HepG2 (cell line): ENCODE data around the gene NR1H2. TPM values are rescaled to one million over a fixed set of nuclear protein-coding genes. Genes with fewer than 3 reads are reported as not detected.

ENCODE experiments used
- ATAC-seq: fragments of 200-7000 bp; cut with Tn5 transposase; 3 replicates; pipeline ENCODE4 v1.9.1; 2020; ENCODE audit warnings: mild to moderate bottlenecking, moderate library complexity
- BruUV-seq: library from RNA; stranded (reverse); fragments of 400-500 nt; replicated peaks from 2 replicates; lab custom pipeline; 2021; lab: Mats Ljungman, UMichigan
- CTCF ChIA-PET: fragments of 300-600 bp; formaldehyde crosslinking; extraction: SDS; loops from one replicate; lab custom pipeline; 2021; ENCODE audit warnings: low total read pairs, inconsistent platforms, low intra/inter-chr PET ratio; lab: Yijun Ruan, JAX
- POLR2A ChIA-PET: fragments of 350-600 bp; sonication (Branson Sonifier 250); formaldehyde crosslinking; loops from one replicate; lab custom pipeline; 2020; ENCODE audit warnings: antibody characterized with exemption, inconsistent platforms; lab: Yijun Ruan, JAX
- DNase-seq: peaks from one replicate; pipeline ENCODE4 v3.0.0-alpha.2; 2015; ENCODE audit warnings: low spot score
- FAIRE-seq: peaks from 3 replicates; lab custom pipeline; 2011; peaks lifted over from hg19 to GRCh38; lab: Jason Lieb, UNC
- H2AFZ ChIP-seq: one replicate; pipeline ENCODE4 v1.6.1; 2011; ENCODE audit warnings: low read length, inconsistent platforms
- H3K27ac ChIP-seq: fragments of 300-600 bp; 3 replicates; pipeline ENCODE4 v1.8.0; 2011; ENCODE audit warnings: mixed run types, mild to moderate bottlenecking, mixed read lengths, low read length, inconsistent platforms; ENCODE audit not compliant: insufficient read depth; ENCODE audit errors: extremely low read length
- H3K27me3 ChIP-seq, 2 experiments: fragments of 200-600 bp in 1 of 2; 2 replicates in 1 of 2; 3 replicates in 1 of 2; pipeline versions ENCODE4 v1.6.0 to v1.8.0; 2011; ENCODE audit warnings: low read length in 2 of 2, mild to moderate bottlenecking in 2 of 2, moderate library complexity in 2 of 2, inconsistent platforms in 1 of 2; ENCODE audit not compliant: insufficient read depth in 2 of 2, control insufficient read depth in 1 of 2
- H3K36me3 ChIP-seq, 2 experiments: fragments of 200-600 bp in 1 of 2; replicated peaks in 1 of 2; 2 replicates in 1 of 2; 3 replicates in 1 of 2; pipeline versions ENCODE4 v1.5.1 to v1.8.0; 2011; ENCODE audit warnings: low read length in 2 of 2, inconsistent platforms in 1 of 2; ENCODE audit not compliant: insufficient read depth in 2 of 2, control insufficient read depth in 1 of 2
- H3K4me1 ChIP-seq: 2 replicates; pipeline ENCODE4 v1.5.1; 2012; ENCODE audit warnings: low read length, inconsistent platforms; ENCODE audit not compliant: insufficient read depth
- H3K4me2 ChIP-seq: 2 replicates; pipeline ENCODE4 v1.6.0; 2011; ENCODE audit warnings: low read depth, low read length, inconsistent platforms
- H3K4me3 ChIP-seq, 3 experiments: fragments of 200-600 bp in 1 of 3; sonication (generic), shearing (Covaris generic) in 1 of 3; replicated peaks in 1 of 3; 2 replicates each; pipeline ENCODE4 v1.5.1; 2011 to 2016; ENCODE audit warnings: low read length in 3 of 3, inconsistent platforms in 2 of 3, low read depth in 2 of 3, mild to moderate bottlenecking in 2 of 3, control low read depth in 1 of 3, mixed read lengths in 1 of 3; ENCODE audit not compliant: insufficient read depth in 1 of 3
- H3K79me2 ChIP-seq: one replicate; pipeline ENCODE4 v1.6.1; 2011; ENCODE audit warnings: low read length, inconsistent platforms; ENCODE audit not compliant: insufficient read depth
- H3K9ac ChIP-seq: 2 replicates; pipeline ENCODE4 v1.6.0; 2011; ENCODE audit warnings: mild to moderate bottlenecking, low read depth, low read length, inconsistent platforms; ENCODE audit not compliant: insufficient read depth
- H3K9me3 ChIP-seq: 2 replicates; pipeline ENCODE4 v1.5.1; 2012; ENCODE audit warnings: mild to moderate bottlenecking, low read length
- H4K20me1 ChIP-seq: 2 replicates; pipeline ENCODE4 v1.6.0; 2011; ENCODE audit warnings: inconsistent platforms, mild to moderate bottlenecking, low read length, moderate library complexity; ENCODE audit not compliant: insufficient read depth
- AGO2 ChIP-seq: fragments of 200-400 bp; formaldehyde crosslinking; optimal IDR thresholded peaks from 2 replicates; pipeline ENCODE3; 2017; ENCODE audit warnings: mild to moderate bottlenecking, low read depth, low read length, moderate library complexity
- ARNT ChIP-seq: fragments of 450-650 bp; IDR thresholded peaks from 2 replicates; pipeline ENCODE4 v1.6.1; 2017
- ARNTL ChIP-seq: sonication (generic); formaldehyde crosslinking; IDR thresholded peaks from 2 replicates; pipeline ENCODE4 v1.4.0; 2020; ENCODE audit warnings: mild to moderate bottlenecking, missing genetic modification reagents
- CCDC6 ChIP-seq: sonication (generic); formaldehyde crosslinking; IDR thresholded peaks from 2 replicates; pipeline ENCODE4 v1.8.1; 2022; ENCODE audit warnings: mild to moderate bottlenecking, missing genetic modification reagents, moderate library complexity
- DRAP1 ChIP-seq: IDR thresholded peaks from 2 replicates; pipeline ENCODE4 v1.6.1; 2016; ENCODE audit warnings: missing genetic modification reagents, missing compliant biosample characterization
- FOXJ3 ChIP-seq: sonication (generic); formaldehyde crosslinking; IDR thresholded peaks from 2 replicates; pipeline ENCODE4 v1.4.0; 2020; ENCODE audit warnings: missing genetic modification reagents, mild to moderate bottlenecking, borderline replicate concordance
- GABPA ChIP-seq, 2 experiments: IDR thresholded peaks; 2 replicates each; pipeline ENCODE4 v1.6.1; 2011 to 2016; ENCODE audit warnings: low read depth in 2 of 2, low read length in 1 of 2, missing biosample characterization in 1 of 2, missing genetic modification characterization in 1 of 2
- HNF4A ChIP-seq: sonication (generic); formaldehyde crosslinking; IDR thresholded peaks from 2 replicates; pipeline ENCODE4 v1.4.0; 2020; ENCODE audit warnings: missing genetic modification reagents
- HOXA7 ChIP-seq: sonication (generic); formaldehyde crosslinking; IDR thresholded peaks from 2 replicates; pipeline ENCODE4 v1.8.1; 2022; ENCODE audit warnings: mild to moderate bottlenecking, missing genetic modification reagents, moderate library complexity
- MIXL1 ChIP-seq: IDR thresholded peaks from 2 replicates; pipeline ENCODE4 v1.6.1; 2016
- MTF2 ChIP-seq: sonication (generic); formaldehyde crosslinking; IDR thresholded peaks from 2 replicates; pipeline ENCODE4 v1.5.0; 2020; ENCODE audit warnings: missing genetic modification reagents, borderline replicate concordance
- TAF1 ChIP-seq: sonication (generic); formaldehyde crosslinking; IDR thresholded peaks from 2 replicates; pipeline ENCODE4 v1.4.0; 2020; ENCODE audit warnings: missing genetic modification reagents
- YEATS4 ChIP-seq: sonication (generic); formaldehyde crosslinking; IDR thresholded peaks from 2 replicates; pipeline ENCODE4 v1.4.0; 2020; ENCODE audit warnings: missing genetic modification reagents, borderline replicate concordance
- ZNF251 ChIP-seq: sonication (generic); formaldehyde crosslinking; IDR thresholded peaks from 2 replicates; pipeline ENCODE4 v1.9.0; 2021; ENCODE audit warnings: mild to moderate bottlenecking, missing genetic modification reagents
- ZNF317 ChIP-seq: sonication (generic); formaldehyde crosslinking; IDR thresholded peaks from 2 replicates; pipeline ENCODE4 v1.5.0; 2020; ENCODE audit warnings: mild to moderate bottlenecking, missing genetic modification reagents
- ZNF446 ChIP-seq: sonication (generic); formaldehyde crosslinking; IDR thresholded peaks from 2 replicates; pipeline ENCODE4 v1.5.0; 2020; ENCODE audit warnings: mild to moderate bottlenecking, missing genetic modification reagents
- ZNF451 ChIP-seq: sonication (generic); formaldehyde crosslinking; IDR thresholded peaks from 2 replicates; pipeline ENCODE4 v1.5.0; 2020; ENCODE audit warnings: mild to moderate bottlenecking, missing genetic modification reagents
- ZNF609 ChIP-seq: sonication (generic); formaldehyde crosslinking; IDR thresholded peaks from 2 replicates; pipeline ENCODE4 v1.4.0; 2020; ENCODE audit warnings: mild to moderate bottlenecking, missing genetic modification reagents, borderline replicate concordance
- ZNF816 ChIP-seq: sonication (generic); formaldehyde crosslinking; IDR thresholded peaks from 2 replicates; pipeline ENCODE4 v1.8.0; 2022; ENCODE audit warnings: missing genetic modification reagents, mild to moderate bottlenecking, borderline replicate concordance
- WGBS: methylation state at CpG from one replicate; pipeline ENCODE4 v1.1.6; 2017; ENCODE audit warnings: low lambda C conversion rate; 5-methylcytosine and 5-hydroxymethylcytosine counted together
- in situ Hi-C: cut with HindIII; loops from 2 replicates; pipeline ENCODE4 v1.10.0; 2017; ENCODE audit warnings: low pct_unique_long_range_greater_than_20kb; ENCODE audit not compliant: extremely low pct_ligation_motif_present
- intact Hi-C: fragments of 100-400 bp; cut with micrococcal nuclease; formaldehyde crosslinking; loops from one replicate; pipeline ENCODE4 v1.10.0; 2022; ENCODE audit not compliant: unreplicated experiment
- polyA plus RNA-seq, 8 experiments: library from polyadenylated mRNA; depleted of rRNA in 3 of 8; stranded (reverse) in 7 of 8; unstranded in 1 of 8; fragments of >200 nt; fragmentation: Illumina TruSeq in 4 of 8; extraction: Trizol in 4 of 8; gene quantifications; 2 replicates each; pipeline versions ENCODE4 v1.2.1 to v1.2.3, GENCODE V29; 2011 to 2016; ENCODE audit warnings: low read depth in 4 of 8, missing spikeins in 1 of 8, mixed read lengths in 1 of 8; ENCODE audit not compliant: insufficient read depth in 1 of 8
- total RNA-seq, 5 experiments: library from RNA; depleted of rRNA; stranded (reverse); fragments of >200 nt; fragmentation: Illumina TruSeq; extraction: Trizol; gene quantifications; 2 replicates each; pipeline ENCODE4 v1.2.3, GENCODE V29; 2016; ENCODE audit warnings: low read depth in 1 of 5

The NR1H2 gene
- total and polyA plus RNA-seq, 2 of the 13 experiments (the other 11 are each of a cell fraction or from before 2014, with no cell fraction given): 10.3 to 13.5 TPM

GRCh38 chr19:50417111-50418081 lies 41.1 kb downstream of the NR1H2 start:
- Histone ChIP-seq H3K9me3 (no peaks in the 10 kb centered on the region), H2AFZ (no peak overlapping the region), H3K4me3 (no peak overlapping the region), H3K27ac (no peak overlapping the region), H3K4me1 (peaks cover 4% of the 10 kb centered on the region), H3K36me3 (peaks cover 0 to 3% of the 10 kb centered on the region in 2 experiments; a peak in 1 of 5 replicates), H4K20me1 (no peaks in the 10 kb centered on the region), H3K4me2 (no peak overlapping the region), H3K27me3 (no peaks in the 10 kb centered on the region), H3K79me2 (no peaks in the 10 kb centered on the region), H3K9ac (no peak overlapping the region)
- CTCF ChIA-PET: no interaction called here
- 77% methylated on average over 15 of the region's 42 CpGs for WGBS
- POLR2A ChIA-PET: no interaction called here
- no TSS peak for BruUV-seq
- intact Hi-C loops: no loop called here
- FAIRE-seq (no peak), DNase-seq (no peak), ATAC-seq (no peak)
- in situ Hi-C loops: no loop called here
- TF ChIP-seq ARNT (no peak), DRAP1 (CRISPR knock-in tag) (no peak), MIXL1 (CRISPR knock-in tag) (no peak), HOXA7 (CRISPR knock-in tag) (no peak), HNF4A (CRISPR knock-in tag) (0 out of 2 replicates have a peak, but pooled peaks have one; percentile 28), TAF1 (no peak), FOXJ3 (CRISPR knock-in tag) (no peak), ZNF451 (CRISPR knock-in tag) (no peak), ZNF251 (CRISPR knock-in tag) (no peak), ZNF609 (CRISPR knock-in tag) (no peak), ARNTL (CRISPR knock-in tag) (no peak), YEATS4 (CRISPR knock-in tag) (no peak), ZNF317 (no peak), ZNF446 (CRISPR knock-in tag) (no peak), AGO2 (peak; percentile 22), GABPA (IDR thresholded peaks at IDR 0.05; ENCODE audit: low read depth, low read length) (no peak), GABPA (CRISPR knock-in tag; IDR thresholded peaks at IDR 0.05; ENCODE audit: low read depth) (no peak), ZNF816 (no peak), MTF2 (CRISPR knock-in tag) (no peak), CCDC6 (no peak)
